H7 (cell line): ENCODE data around the gene COX8A. TPM values are rescaled to one million over a fixed set of nuclear protein-coding genes. Genes with fewer than 3 reads are reported as not detected.

Experiments used
- DNase-seq: peaks from one replicate; pipeline ENCODE4 v3.0.0; 2012
- H3K27me3 ChIP-seq: 2 replicates; pipeline ENCODE4 v1.6.0; 2011; ENCODE audit warnings: mild to moderate bottlenecking, low read length; ENCODE audit not compliant: control insufficient read depth, insufficient read depth
- H3K36me3 ChIP-seq: replicated peaks from 2 replicates; pipeline ENCODE4 v1.5.1; 2011; ENCODE audit warnings: low read length; ENCODE audit not compliant: control insufficient read depth, insufficient read depth
- H3K4me3 ChIP-seq: 2 replicates; pipeline ENCODE4 v1.5.1; 2011; ENCODE audit warnings: low read depth, mild to moderate bottlenecking, control low read depth, low read length, moderate library complexity; ENCODE audit not compliant: insufficient read depth
- total RNA-seq: library from RNA; depleted of rRNA; stranded (reverse); fragments of >200 nt; shearing (Covaris generic); gene quantifications from 2 replicates; pipeline ENCODE4 v1.2.3, GENCODE V29; 2014

The COX8A gene
- total RNA-seq, 1 experiment from 2014 or later: 1,175 TPM

DNA sequence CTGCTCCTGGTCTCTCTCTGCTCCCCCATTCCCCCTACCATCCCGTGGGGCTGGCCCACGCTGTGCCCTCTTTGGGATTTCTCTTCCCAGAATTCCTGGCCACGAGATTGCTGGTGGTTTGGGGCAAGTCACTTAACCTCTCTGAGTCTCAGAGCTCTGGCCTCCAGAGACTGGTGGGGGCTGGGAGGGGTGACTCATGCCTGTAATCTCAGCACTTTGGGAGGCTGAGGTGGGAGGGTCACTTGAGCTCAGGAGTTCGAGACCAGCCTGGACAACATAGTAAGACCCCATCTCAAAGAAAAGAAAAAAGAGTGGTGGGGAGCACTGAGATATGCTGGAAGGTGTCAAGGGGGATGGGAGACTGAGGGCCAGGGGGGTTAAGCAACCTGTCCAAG is 30.2 kb downstream of the COX8A start:
- no peak for DNase-seq
- H3K36me3 ChIP-seq: no peaks in the 10 kb centered on the region
- H3K4me3 ChIP-seq: no peak overlapping the region
- H3K27me3 ChIP-seq: peaks cover 32% of the 10 kb centered on the region

DNA sequence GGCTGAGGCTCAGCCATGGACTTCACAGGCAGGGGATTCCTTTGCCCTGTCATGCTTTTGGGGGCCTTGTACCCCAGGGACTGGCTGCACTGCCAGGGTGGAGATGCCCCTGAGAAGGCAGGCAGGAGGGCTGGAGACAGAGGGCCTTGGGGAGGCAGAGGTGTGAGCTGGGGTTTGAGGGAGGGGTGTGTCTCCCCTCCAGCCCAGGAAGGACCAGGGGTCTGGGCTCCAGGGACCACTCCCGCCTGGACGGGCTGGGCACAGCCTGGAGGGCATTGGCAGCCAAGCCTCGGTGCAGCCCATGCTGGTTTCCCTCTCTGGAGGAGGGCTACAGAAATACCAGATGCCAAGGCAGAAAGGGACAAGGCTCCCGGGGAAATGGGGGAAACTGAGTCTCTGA is 31.3 kb downstream of the COX8A start:
- H3K36me3 ChIP-seq: no peaks in the 10 kb centered on the region
- H3K27me3 ChIP-seq: peaks cover 32% of the 10 kb centered on the region
- no peak for DNase-seq
- no peak overlapping the region for H3K4me3 ChIP-seq

DNA sequence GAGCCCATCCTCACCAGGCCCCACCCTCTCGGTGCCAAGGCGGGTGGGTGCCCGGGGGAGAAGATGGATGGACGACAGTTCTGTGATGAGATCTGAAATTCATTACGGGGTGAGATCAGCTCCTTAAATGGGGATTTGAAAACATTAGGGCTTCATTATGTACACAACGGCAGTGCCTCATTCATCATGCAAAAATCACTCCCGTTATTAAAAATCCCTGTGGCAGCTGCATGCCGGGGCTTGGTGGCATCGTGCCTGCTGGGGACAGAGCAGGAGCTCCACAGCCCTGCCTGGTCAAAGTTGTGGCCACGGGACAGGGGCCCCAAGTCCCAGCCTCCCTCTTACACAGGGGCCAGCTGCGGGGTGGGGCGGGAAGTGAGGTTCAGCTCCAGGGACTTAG is 32.0 kb downstream of the COX8A start:
- H3K4me3 ChIP-seq: no peak overlapping the region
- no peak for DNase-seq
- peaks cover 30% of the 10 kb centered on the region for H3K27me3 ChIP-seq
- no peaks in the 10 kb centered on the region for H3K36me3 ChIP-seq

DNA sequence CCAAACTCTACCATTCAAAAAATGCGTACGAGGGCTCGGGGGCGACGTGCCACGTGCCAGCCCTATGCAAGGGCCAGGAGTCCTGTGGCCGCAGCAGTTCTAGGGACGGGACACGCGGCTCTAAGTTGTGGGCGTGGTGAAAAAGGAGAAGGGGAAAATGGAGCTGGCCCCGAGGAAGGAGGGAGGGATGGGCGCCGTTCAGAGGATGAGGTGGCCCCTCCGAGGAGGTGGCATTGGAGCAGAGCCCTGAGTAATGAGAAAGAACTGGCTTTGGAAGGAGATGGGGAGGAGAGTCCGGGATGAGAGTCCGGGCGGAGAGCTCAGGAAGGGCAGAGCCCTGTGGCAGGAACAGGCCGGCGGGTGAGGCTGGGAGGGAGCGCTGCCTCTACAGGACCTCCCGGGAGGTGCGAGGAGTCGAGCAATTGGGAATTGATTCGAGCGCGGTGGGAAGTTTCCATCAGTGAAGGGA is 32.8 kb downstream of the COX8A start:
- Histone ChIP-seq H3K27me3 (peaks cover 30% of the 10 kb centered on the region), H3K4me3 (peak overlapping the region; percentile 15; the same call in 1 of the 2 replicates), H3K36me3 (no peaks in the 10 kb centered on the region)
- peak; percentile 88 for DNase-seq

DNA sequence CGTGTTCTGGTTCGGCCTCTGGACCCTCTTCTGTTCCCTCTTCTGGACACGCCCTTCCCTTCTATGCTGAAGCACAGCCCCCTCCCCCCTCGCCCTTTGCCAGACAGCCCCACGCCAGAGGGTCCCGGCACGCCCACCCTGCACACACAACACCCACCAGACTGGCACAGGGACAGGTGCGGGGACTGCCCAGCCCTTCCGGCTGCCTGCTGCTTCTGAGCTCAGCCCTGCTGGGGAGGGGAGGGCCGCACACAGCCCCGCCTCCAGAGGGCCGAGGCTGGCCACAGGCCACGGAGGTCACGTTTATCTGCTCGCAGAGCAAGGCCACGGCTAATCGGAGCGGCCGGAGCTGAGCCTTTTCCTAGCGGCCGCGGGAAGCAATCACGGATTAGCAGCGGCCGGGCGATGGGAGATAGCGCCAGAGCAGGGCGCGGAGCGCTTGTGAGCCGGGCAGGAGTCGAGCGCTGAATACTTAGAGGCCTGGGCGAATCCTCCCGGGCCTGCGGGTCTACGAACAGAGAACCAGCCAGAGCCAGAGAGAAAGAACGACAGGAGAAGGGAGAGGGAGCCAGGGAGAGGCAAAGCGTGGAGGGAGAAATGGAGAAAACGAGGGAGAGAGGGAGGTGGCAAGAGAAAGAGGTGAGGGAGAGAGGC is 33.3 kb downstream of the COX8A start:
- peak; percentile 92 for DNase-seq
- Histone ChIP-seq H3K4me3 (peak overlapping the region; percentile 15; the same call in 1 of the 2 replicates), H3K36me3 (no peaks in the 10 kb centered on the region), H3K27me3 (peaks cover 30% of the 10 kb centered on the region)

DNA sequence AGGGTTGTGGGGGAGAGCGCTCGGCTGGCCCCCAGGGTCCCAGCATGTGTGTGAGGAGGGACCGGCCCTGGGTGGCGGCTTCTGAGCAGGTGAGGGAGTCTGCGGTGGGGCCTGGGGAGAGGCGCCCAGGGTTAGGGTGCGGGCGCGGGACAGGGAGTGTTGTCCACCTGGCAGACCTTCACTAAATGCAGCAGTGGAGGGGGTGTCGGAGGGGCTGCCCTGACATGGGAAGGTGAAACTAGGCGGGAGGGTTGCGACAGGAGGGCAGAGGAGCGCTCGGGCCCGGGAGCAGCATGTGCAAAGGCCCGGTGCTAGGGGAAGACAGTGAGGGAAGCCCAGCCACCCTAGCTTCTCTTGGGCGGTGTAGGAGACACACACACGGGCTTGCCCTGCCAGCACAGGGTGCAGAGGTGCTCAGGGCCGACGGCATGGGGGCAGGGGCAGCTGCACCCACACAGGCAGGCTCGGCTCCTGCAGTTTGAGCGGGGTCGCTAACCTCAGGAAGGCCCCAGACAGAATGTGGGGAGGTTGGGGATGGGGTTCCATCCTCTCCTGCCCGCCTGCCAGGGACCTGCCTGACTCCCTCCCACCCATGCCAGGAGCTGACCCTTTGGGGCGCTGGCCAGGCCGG is 34.0 kb downstream of the COX8A start:
- no peak overlapping the region; the same call in 1 of the 2 replicates for H3K4me3 ChIP-seq
- H3K36me3 ChIP-seq: no peaks in the 10 kb centered on the region
- peak; percentile 59 for DNase-seq
- H3K27me3 ChIP-seq: peaks cover 30% of the 10 kb centered on the region

DNA sequence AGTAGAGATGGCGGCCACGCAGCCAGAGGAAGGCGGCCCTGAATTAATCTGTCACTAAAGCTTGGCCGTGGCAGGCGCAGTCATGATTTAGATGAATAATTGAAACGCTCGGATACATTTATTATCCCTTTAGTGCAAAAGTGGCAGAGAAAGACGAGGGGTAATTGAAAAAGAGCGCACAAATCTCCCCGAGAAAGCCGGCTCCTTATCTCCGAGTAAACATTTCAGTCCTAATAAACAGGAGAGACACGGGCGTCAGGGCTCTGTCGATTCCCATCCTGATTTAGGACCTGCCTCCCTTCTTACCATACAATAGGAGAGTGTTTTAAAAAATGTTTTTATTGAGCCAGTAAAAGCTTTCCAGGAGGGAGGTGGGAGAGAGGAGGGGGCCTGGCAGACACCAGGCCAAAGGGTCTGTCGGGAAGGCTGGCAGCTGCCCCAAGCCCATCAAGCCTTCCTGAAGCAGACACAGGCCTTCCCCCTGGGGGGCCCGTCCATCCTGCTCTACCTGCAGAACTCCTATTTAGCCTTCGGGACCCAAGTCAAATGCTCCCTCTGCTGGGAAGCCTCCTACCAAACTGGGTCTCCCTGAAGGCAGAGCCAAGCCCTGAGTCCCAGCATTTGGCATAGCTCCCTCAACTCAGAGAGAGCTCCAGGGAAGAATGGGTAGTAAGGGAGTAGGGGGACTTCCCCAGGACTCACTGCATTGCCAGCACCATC is 34.7 kb downstream of the COX8A start:
- Histone ChIP-seq H3K4me3 (no peak overlapping the region), H3K27me3 (peaks cover 30% of the 10 kb centered on the region), H3K36me3 (no peaks in the 10 kb centered on the region)
- peak; percentile 83 for DNase-seq

DNA sequence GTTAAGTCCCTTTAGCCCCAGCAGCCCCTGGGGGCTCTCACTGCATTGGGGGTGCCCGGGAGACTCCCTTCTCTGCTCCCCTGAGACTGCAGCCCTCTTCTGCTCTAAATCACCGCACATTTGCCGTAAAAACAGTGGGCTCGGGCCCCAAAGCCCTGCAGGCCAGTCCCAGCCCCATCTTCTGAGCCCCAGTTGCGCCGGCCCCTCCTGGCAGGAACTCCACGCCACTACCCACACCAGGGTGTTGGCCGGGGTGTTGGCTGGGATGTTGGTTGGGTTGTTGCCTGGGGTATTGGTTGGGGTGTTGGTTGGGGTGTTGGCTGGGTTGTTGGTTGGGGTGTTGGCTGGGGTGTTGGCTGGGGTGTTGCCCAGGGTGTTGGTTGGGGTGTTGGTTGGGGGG is 35.3 kb downstream of the COX8A start:
- H3K36me3 ChIP-seq: no peaks in the 10 kb centered on the region
- DNase-seq: no peak
- H3K4me3 ChIP-seq: no peak overlapping the region
- H3K27me3 ChIP-seq: peaks cover 30% of the 10 kb centered on the region

DNA sequence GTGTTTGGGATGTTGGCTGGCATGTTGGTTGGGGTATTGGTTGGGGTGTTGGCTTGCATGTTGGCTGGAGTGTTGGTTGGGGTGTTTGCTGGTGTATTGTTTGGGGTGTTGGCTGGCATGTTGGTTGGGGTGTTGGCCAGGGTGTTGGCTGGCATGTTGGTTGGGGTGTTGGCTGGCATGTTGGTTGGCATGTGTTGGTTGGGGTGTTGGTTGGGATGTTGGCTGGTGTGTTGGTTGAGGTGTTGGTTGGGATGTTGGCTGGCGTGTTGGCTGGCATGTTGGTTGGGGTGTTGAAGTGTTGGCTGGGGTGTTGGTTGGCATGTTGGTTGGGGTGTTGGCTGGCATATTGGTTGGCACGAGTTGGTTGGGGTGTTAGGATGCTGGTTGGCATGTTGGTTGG is 36.4 kb downstream of the COX8A start:
- peaks cover 29% of the 10 kb centered on the region for H3K27me3 ChIP-seq
- no peak for DNase-seq
- no peaks in the 10 kb centered on the region for H3K36me3 ChIP-seq

DNA sequence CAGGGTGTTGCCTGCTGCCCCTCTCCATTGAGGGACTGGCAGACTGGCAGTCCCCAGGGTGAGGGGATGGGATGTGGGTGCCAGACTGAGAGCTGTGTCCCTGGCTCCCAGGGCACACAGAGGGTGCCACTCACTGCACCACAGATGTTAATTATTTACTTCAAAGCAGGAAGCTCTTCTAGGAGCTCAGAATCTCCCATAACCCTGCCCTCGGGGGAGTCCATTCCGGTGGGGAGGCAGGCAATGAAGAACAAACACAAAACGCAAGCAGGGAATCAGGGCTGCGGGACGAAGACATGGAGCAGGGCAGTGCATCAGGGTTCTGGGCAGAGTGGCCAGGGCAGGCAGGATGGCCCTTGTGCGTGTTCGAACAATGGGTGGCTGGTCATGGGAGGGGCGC is 37.0 kb downstream of the COX8A start:
- no peaks in the 10 kb centered on the region for H3K36me3 ChIP-seq
- no peak for DNase-seq
- H3K27me3 ChIP-seq: peaks cover 24% of the 10 kb centered on the region
- no peak overlapping the region for H3K4me3 ChIP-seq

More for the DNA sequence above, 36.4 kb downstream of the COX8A start:
- no peak overlapping the region for H3K4me3 ChIP-seq

DNA sequence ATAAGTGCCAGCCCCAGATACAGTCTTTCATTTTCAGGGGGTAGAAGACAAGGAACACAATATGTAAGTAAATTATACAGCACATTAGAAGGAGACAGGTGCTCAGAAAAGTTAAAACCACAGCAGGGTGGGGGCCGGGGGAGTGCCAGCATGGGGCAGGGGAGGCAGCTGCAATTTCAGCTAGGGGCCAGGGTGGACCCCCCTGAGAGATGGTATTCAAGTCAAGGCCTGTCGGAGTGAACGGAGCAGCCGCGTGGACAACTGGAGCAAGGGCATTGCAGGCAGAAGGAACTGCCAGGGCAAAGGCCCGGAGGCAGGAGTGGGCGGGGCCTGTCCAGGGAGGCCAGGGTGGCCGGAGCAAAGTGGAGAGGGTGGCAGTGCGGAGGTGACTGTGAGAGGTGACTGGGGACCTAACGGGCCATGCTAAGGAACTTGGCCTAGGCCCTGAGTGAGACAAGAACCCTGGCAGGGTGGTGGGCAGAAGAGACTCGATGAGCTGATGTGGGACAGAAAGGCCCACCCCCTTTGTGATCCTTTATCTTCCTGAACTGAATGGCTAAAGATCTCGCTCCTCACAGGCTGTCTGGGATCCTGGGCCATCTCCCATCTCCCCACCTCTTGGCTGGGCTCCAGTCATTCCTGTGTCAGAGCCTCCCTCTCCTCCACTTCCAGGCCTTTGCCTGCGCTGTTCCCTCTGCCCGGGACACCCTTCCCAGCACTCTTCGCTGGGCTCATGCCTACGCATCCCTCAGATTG is 38.9 kb downstream of the COX8A start:
- H3K27me3 ChIP-seq: peaks cover 7% of the 10 kb centered on the region
- peak; percentile 68 for DNase-seq

DNA sequence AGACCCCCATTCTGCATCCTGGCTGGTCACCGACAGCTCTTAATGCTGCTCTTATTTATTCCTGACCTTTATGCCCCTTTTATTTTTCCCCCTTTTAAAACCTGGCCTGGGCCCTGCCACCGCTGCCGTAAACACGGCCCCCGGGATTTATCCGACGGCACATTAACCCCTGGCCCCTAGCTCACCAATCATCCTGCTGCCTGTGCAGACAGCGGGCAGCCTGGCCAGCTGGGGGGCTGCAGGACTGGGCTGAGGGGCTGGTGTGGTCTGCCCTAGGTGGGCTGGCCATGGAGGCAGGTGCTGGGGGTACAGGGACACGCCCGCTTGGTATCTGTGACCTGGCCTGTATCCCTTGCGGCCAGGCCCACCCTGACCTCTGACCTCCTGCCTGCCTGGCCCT is 39.9 kb downstream of the COX8A start:
- Histone ChIP-seq H3K36me3 (no peaks in the 10 kb centered on the region), H3K27me3 (peaks cover 1% of the 10 kb centered on the region; the same call in 1 of the 2 replicates), H3K4me3 (no peak overlapping the region)
- DNase-seq: no peak

More for the DNA sequence above, 38.9 kb downstream of the COX8A start:
- H3K36me3 ChIP-seq: no peaks in the 10 kb centered on the region
- no peak overlapping the region for H3K4me3 ChIP-seq

DNA sequence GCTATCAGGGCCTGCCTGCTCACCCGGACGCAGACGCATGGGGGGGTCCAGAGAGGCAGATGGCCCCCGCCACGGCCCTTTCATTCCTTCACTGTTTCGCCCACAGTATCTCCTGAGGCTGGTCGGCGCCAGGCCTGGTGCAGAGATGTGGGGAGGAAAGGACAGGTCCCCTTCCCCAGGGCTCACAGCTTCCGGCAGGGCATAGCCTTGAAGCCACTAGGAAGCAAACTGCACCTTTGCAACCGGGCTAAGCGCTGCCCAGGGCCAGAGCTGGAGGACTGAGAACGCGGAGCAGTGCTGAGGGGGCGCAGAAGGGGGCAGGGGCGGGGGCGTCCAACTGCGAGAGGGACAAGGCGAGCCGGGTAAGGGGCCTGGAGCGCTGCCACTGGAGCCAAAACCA is 41.1 kb downstream of the COX8A start:
- H3K36me3 ChIP-seq: no peaks in the 10 kb centered on the region
- DNase-seq: no peak
- H3K27me3 ChIP-seq: peaks cover 1% of the 10 kb centered on the region; the same call in 1 of the 2 replicates
- H3K4me3 ChIP-seq: no peak overlapping the region
